ENCODE data around the gene PRSS56.

PRSS56 gene

GRCh38 chr2:232574674-232575403 lies 54.7 kb downstream of the PRSS56 start:
- DNase-seq = no peak

Measured in cerebellar nuclear complex (tissue), 1 donor.